Measurements from ENCODE around the gene CLCN7.

DNA sequence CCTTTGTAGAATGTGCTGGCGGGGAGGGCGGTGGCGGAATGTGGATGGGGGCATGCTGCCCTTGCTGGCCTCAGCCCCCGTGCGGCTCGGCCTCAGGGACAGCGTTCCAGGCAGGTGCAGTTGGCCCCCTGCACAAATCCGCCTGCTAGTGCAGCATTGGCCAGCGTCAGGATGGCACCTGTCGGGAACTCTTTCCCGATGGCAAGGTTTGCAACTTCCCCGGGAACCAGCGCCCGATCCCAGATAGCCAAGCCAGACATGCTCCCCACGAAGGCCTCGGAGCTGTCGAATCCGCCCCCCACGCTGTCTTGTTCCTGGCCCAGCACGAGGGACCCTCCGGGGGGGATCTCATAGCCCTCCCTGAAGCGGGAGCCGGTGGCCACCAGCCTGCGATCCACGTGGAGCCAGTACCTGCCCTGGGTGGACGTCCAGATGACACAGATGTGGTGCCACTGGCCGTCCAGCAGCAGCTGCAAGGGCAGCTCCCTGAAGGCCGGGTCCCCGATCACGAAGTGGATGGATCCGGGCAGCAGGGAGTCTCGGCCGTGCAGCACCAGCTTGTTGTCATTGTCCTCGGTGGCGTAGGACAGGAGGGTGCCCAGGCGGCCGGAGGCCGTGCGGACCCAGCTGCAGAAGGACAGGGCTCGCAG is 11.1 kb upstream of the CLCN7 start:
- TF ChIP-seq, protein P1, sequence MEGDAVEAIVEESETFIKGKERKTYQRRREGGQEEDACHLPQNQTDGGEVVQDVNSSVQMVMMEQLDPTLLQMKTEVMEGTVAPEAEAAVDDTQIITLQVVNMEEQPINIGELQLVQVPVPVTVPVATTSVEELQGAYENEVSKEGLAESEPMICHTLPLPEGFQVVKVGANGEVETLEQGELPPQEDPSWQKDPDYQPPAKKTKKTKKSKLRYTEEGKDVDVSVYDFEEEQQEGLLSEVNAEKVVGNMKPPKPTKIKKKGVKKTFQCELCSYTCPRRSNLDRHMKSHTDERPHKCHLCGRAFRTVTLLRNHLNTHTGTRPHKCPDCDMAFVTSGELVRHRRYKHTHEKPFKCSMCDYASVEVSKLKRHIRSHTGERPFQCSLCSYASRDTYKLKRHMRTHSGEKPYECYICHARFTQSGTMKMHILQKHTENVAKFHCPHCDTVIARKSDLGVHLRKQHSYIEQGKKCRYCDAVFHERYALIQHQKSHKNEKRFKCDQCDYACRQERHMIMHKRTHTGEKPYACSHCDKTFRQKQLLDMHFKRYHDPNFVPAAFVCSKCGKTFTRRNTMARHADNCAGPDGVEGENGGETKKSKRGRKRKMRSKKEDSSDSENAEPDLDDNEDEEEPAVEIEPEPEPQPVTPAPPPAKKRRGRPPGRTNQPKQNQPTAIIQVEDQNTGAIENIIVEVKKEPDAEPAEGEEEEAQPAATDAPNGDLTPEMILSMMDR (IDR thresholded peaks at IDR 0.05) = no peak
- TF ChIP-seq POLR2A (IDR thresholded peaks at IDR 0.05) (no peak), POLR2AphosphoS5 (IDR thresholded peaks at IDR 0.05) (no peak)

Data from prostate gland (tissue), 2 donors.